ENCODE results near the gene KCNH2. TPM values are rescaled to one million over a fixed set of nuclear protein-coding genes. Genes with fewer than 3 reads are reported as not detected.

KCNH2 gene
- total RNA-seq, 4 donors from 2014 or later: 29.8 to 71.7 (median 42.5) TPM

- WGBS: 72% methylated on average over 10 of the region's 10 CpGs
Observed at GRCh38 chr7:151023232-151023631, 45.1 kb upstream of the KCNH2 start.

GRCh38 chr7:151020231-151020630 lies 42.1 kb upstream of the KCNH2 start:
- Histone ChIP-seq H3K9me3 (no peaks in the 10 kb centered on the region), H3K4me1 (peaks cover 14 to 20% (median 19%) of the 10 kb centered on the region in 4 donors), H3K36me3 (no peaks in the 10 kb centered on the region), H3K27ac (replicated peaks in 1 of 4) (no peak overlapping the region), H3K4me3 (no peak overlapping the region), H3K27me3 (peaks cover 0 to 63% (median 22%) of the 10 kb centered on the region in 4 donors)
- 66% methylated on average over 7 of the region's 7 CpGs for WGBS
- TF ChIP-seq CTCF (IDR thresholded peaks at IDR 0.05): no peak
- no peak for TF ChIP-seq POLR2AphosphoS5 (IDR thresholded peaks at IDR 0.05)
- TF ChIP-seq POLR2A (IDR thresholded peaks at IDR 0.05; ENCODE audit: low read depth): no peak
- no peak for TF ChIP-seq EP300 (IDR thresholded peaks at IDR 0.05)
- intact Hi-C loops (cut with DNase I): no loop called here
- no peak for DNase-seq (ENCODE audit: extremely low spot score)

More at GRCh38 chr7:151023232-151023631, 45.1 kb upstream of the KCNH2 start:
- H3K36me3 ChIP-seq: no peaks in the 10 kb centered on the region
- no peak overlapping the region for H3K4me3 ChIP-seq
- H3K27ac ChIP-seq (replicated peaks in 1 of 4): no peak overlapping the region
- peaks cover 0 to 33% (median 7%) of the 10 kb centered on the region in 4 donors for H3K27me3 ChIP-seq
- TF ChIP-seq POLR2A (IDR thresholded peaks at IDR 0.05; ENCODE audit: low read depth) (no peak), POLR2AphosphoS5 (IDR thresholded peaks at IDR 0.05) (no peak), EP300 (IDR thresholded peaks at IDR 0.05) (no peak), CTCF (IDR thresholded peaks at IDR 0.05) (no peak)
- no peaks in the 10 kb centered on the region for H3K9me3 ChIP-seq
- peaks cover 9 to 18% (median 17%) of the 10 kb centered on the region in 4 donors for H3K4me1 ChIP-seq
- no peak for DNase-seq (ENCODE audit: extremely low spot score)
- intact Hi-C loops (cut with DNase I): no loop called here

GRCh38 chr7:151019130-151019447 lies 41.0 kb upstream of the KCNH2 start:
- peaks cover 0 to 10% (median 0%) of the 10 kb centered on the region in 4 donors for H3K36me3 ChIP-seq
- intact Hi-C loops (cut with DNase I): loop anchor here (10.0 kb wide), 1 partner anchor 244 kb away; no protein-coding TSS in a partner anchor
- no peak overlapping the region for H3K27ac ChIP-seq (replicated peaks in 1 of 4)
- no peaks in the 10 kb centered on the region for H3K9me3 ChIP-seq
- DNase-seq (ENCODE audit: extremely low spot score): no peak
- peaks cover 20 to 23% (median 21%) of the 10 kb centered on the region in 4 donors for H3K4me1 ChIP-seq
- 4% methylated on average over 4 of the region's 20 CpGs for WGBS
- H3K27me3 ChIP-seq: peaks cover 0 to 75% (median 27%) of the 10 kb centered on the region in 4 donors
- H3K4me3 ChIP-seq: peak overlapping the region; percentile 29 to 41 (median 35)
- no peak for TF ChIP-seq POLR2A (IDR thresholded peaks at IDR 0.05; ENCODE audit: low read depth)

GRCh38 chr7:151018421-151019129 lies 40.5 kb upstream of the KCNH2 start:
- peaks cover 0 to 14% (median 0%) of the 10 kb centered on the region in 4 donors for H3K36me3 ChIP-seq
- peak overlapping the region; percentile 29 to 41 (median 35) for H3K4me3 ChIP-seq
- TF ChIP-seq POLR2A (IDR thresholded peaks at IDR 0.05; ENCODE audit: low read depth): no peak
- no peak for TF ChIP-seq POLR2AphosphoS5 (IDR thresholded peaks at IDR 0.05)
- no peak for TF ChIP-seq EP300 (IDR thresholded peaks at IDR 0.05)
- TF ChIP-seq CTCF (IDR thresholded peaks at IDR 0.05): no peak
- intact Hi-C loops (cut with DNase I): loop anchor here (10.0 kb wide), 1 partner anchor 244 kb away; no protein-coding TSS in a partner anchor
- H3K4me1 ChIP-seq: peaks cover 25 to 28% (median 26%) of the 10 kb centered on the region in 4 donors
- H3K27me3 ChIP-seq: peaks cover 0 to 80% (median 31%) of the 10 kb centered on the region in 4 donors
- no peaks in the 10 kb centered on the region for H3K9me3 ChIP-seq
- DNase-seq (ENCODE audit: extremely low spot score): no peak
- H3K27ac ChIP-seq (replicated peaks in 1 of 4): no peak overlapping the region
- WGBS: 7% methylated on average over 26 of the region's 82 CpGs

- Histone ChIP-seq H3K4me1 (peaks cover 31 to 34% (median 32%) of the 10 kb centered on the region in 4 donors), H3K4me3 (peak overlapping the region; percentile 29 to 41 (median 35)), H3K27me3 (peaks cover 0 to 81% (median 37%) of the 10 kb centered on the region in 4 donors), H3K27ac (replicated peaks in 1 of 4) (no peak overlapping the region), H3K9me3 (no peaks in the 10 kb centered on the region), H3K36me3 (peaks cover 0 to 20% (median 0%) of the 10 kb centered on the region in 4 donors)
- WGBS: 12% methylated on average over 16 of the region's 34 CpGs
- intact Hi-C loops (cut with DNase I): loop anchor here (10.0 kb wide), 1 partner anchor 243 kb away; no protein-coding TSS in a partner anchor
- TF ChIP-seq CTCF (IDR thresholded peaks at IDR 0.05): peak; percentile 80 to 95 (median 84)
- no peak for TF ChIP-seq POLR2A (IDR thresholded peaks at IDR 0.05; ENCODE audit: low read depth)
- no peak for DNase-seq (ENCODE audit: extremely low spot score)
Observed at GRCh38 chr7:151017953-151018420, 39.9 kb upstream of the KCNH2 start.
